Measurements from ENCODE around the gene AP3B1. TPM values are rescaled to one million over a fixed set of nuclear protein-coding genes. Genes with fewer than 3 reads are reported as not detected.

AP3B1 gene
- total and polyA plus RNA-seq, 2 of the 8 experiments (the other 6 are each of a cell fraction or from before 2014, with no cell fraction given), result 45.8 to 48.3 TPM

DNA sequence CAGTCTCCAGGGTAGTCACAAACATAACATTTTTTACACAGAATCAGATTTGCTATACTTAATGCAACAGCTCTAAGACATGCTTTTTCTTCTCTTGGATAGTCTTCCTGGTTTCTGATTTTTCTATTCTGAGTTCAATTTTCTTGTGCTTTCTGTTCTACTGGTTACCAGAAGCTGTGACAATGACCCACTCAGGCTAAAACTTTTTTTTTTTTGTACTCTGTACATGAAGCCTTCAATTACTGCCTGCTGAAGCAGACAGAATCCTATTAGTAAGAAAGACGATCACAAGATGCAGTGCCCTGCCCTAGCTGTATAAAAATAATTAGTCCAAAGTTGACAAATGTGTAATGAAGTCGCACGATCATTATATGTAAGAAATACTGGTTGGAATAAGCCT is 287.3 kb downstream of the AP3B1 start (continued):
- TF ChIP-seq, protein P1, sequence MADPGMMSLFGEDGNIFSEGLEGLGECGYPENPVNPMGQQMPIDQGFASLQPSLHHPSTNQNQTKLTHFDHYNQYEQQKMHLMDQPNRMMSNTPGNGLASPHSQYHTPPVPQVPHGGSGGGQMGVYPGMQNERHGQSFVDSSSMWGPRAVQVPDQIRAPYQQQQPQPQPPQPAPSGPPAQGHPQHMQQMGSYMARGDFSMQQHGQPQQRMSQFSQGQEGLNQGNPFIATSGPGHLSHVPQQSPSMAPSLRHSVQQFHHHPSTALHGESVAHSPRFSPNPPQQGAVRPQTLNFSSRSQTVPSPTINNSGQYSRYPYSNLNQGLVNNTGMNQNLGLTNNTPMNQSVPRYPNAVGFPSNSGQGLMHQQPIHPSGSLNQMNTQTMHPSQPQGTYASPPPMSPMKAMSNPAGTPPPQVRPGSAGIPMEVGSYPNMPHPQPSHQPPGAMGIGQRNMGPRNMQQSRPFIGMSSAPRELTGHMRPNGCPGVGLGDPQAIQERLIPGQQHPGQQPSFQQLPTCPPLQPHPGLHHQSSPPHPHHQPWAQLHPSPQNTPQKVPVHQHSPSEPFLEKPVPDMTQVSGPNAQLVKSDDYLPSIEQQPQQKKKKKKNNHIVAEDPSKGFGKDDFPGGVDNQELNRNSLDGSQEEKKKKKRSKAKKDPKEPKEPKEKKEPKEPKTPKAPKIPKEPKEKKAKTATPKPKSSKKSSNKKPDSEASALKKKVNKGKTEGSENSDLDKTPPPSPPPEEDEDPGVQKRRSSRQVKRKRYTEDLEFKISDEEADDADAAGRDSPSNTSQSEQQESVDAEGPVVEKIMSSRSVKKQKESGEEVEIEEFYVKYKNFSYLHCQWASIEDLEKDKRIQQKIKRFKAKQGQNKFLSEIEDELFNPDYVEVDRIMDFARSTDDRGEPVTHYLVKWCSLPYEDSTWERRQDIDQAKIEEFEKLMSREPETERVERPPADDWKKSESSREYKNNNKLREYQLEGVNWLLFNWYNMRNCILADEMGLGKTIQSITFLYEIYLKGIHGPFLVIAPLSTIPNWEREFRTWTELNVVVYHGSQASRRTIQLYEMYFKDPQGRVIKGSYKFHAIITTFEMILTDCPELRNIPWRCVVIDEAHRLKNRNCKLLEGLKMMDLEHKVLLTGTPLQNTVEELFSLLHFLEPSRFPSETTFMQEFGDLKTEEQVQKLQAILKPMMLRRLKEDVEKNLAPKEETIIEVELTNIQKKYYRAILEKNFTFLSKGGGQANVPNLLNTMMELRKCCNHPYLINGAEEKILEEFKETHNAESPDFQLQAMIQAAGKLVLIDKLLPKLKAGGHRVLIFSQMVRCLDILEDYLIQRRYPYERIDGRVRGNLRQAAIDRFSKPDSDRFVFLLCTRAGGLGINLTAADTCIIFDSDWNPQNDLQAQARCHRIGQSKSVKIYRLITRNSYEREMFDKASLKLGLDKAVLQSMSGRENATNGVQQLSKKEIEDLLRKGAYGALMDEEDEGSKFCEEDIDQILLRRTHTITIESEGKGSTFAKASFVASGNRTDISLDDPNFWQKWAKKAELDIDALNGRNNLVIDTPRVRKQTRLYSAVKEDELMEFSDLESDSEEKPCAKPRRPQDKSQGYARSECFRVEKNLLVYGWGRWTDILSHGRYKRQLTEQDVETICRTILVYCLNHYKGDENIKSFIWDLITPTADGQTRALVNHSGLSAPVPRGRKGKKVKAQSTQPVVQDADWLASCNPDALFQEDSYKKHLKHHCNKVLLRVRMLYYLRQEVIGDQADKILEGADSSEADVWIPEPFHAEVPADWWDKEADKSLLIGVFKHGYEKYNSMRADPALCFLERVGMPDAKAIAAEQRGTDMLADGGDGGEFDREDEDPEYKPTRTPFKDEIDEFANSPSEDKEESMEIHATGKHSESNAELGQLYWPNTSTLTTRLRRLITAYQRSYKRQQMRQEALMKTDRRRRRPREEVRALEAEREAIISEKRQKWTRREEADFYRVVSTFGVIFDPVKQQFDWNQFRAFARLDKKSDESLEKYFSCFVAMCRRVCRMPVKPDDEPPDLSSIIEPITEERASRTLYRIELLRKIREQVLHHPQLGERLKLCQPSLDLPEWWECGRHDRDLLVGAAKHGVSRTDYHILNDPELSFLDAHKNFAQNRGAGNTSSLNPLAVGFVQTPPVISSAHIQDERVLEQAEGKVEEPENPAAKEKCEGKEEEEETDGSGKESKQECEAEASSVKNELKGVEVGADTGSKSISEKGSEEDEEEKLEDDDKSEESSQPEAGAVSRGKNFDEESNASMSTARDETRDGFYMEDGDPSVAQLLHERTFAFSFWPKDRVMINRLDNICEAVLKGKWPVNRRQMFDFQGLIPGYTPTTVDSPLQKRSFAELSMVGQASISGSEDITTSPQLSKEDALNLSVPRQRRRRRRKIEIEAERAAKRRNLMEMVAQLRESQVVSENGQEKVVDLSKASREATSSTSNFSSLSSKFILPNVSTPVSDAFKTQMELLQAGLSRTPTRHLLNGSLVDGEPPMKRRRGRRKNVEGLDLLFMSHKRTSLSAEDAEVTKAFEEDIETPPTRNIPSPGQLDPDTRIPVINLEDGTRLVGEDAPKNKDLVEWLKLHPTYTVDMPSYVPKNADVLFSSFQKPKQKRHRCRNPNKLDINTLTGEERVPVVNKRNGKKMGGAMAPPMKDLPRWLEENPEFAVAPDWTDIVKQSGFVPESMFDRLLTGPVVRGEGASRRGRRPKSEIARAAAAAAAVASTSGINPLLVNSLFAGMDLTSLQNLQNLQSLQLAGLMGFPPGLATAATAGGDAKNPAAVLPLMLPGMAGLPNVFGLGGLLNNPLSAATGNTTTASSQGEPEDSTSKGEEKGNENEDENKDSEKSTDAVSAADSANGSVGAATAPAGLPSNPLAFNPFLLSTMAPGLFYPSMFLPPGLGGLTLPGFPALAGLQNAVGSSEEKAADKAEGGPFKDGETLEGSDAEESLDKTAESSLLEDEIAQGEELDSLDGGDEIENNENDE (IDR thresholded peaks at IDR 0.05; ENCODE audit: insufficient replicate concordance, low read length), result no peak
- TF ChIP-seq, protein P2, sequence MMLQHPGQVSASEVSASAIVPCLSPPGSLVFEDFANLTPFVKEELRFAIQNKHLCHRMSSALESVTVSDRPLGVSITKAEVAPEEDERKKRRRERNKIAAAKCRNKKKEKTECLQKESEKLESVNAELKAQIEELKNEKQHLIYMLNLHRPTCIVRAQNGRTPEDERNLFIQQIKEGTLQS (IDR thresholded peaks at IDR 0.05; ENCODE audit: insufficient read depth, low read depth, low read length), result no peak
- no peak for TF ChIP-seq ZNF274 (IDR thresholded peaks at IDR 0.05; ENCODE audit: borderline replicate concordance, extremely low read depth, low read length)

Data from H1 (cell line).